GM10248 (cell line): ENCODE results near the gene CLGN.
"Not testable (repeated sequence)": the region's sequence is repeated elsewhere in the genome, so short reads cannot be mapped to it uniquely, and the experiment has no call there.

ENCODE experiments used
- CTCF ChIA-PET: fragments of 300-600 bp; sonication (Branson Sonifier 250); formaldehyde crosslinking; extraction: SDS; loops from one replicate; lab custom pipeline; 2021; ENCODE audit warnings: antibody characterized with exemption; lab: Yijun Ruan, JAX
- POLR2A ChIA-PET: fragments of 350-650 bp; sonication (Branson Sonifier 250); formaldehyde crosslinking; extraction: SDS; loops from one replicate; lab custom pipeline; 2020; ENCODE audit warnings: antibody characterized with exemption; lab: Yijun Ruan, JAX
- DNase-seq: peaks from one replicate; pipeline ENCODE4 v3.0.0; 2012; ENCODE audit errors: extremely low spot score
- CTCF ChIP-seq: IDR thresholded peaks from 2 replicates; pipeline ENCODE4 v1.5.1; 2012; ENCODE audit warnings: mild to moderate bottlenecking, low read depth; ENCODE audit errors: extremely low read depth, missing control alignments, control extremely low read depth

The CLGN gene

DNA sequence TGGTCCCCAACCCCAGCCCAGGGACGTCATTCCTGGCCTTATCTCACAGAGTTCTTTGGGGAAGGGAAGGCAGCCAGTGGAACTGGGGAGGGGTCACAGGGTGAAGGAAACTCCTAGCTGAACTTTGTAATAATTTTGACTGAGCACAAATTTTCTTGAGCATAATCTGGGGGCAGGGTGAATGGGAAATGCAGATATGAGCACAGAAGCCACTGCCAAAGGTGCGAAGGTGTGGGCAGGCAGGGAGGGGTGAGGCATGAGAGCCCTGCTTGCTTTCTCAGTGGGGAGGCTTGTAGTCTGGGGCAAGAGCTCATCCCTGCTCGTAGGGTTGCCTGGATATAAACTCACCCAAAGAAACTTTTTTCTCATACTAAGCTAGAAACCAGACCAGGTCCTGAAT lies 35.7 kb upstream of the CLGN start:
- no peak for DNase-seq
- TF ChIP-seq CTCF: no peak
- ChIA-PET POLR2A (no interaction called here), CTCF (interaction anchor here (0.9 to 1.1 kb wide), 2 partner anchors 16 to 145 kb away, joined by 3 read pairs; no protein-coding TSS in a partner anchor)

DNA sequence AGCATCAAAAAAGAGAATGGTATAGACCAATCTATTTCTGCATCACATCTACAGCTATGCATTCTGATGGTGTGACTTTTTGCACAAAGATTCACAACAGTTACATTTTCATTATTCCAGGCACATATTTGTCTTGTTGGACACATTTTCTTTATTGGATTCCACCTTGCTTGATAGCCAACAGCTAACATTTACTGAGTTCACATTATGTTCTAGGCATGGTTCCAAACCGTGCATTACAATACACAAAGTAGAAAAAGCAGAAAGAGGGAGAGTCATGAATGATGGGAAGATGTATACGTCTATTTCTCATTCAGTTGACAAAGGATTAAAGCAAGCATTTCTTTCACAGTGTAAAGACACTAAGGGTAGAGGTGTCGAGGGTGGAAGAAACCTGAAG lies 22.9 kb upstream of the CLGN start:
- TF ChIP-seq CTCF: no peak
- DNase-seq: no peak
- ChIA-PET CTCF (no interaction called here), POLR2A (no interaction called here)

- POLR2A ChIA-PET: no interaction called here
- CTCF ChIA-PET: interaction anchor here (1.0 kb wide), 1 partner anchor 161 kb away, joined by 3 read pairs; no protein-coding TSS in a partner anchor
- no peak for TF ChIP-seq CTCF
- no peak for DNase-seq
Observed at GRCh38 chr4:140448830-140449229, 21.4 kb upstream of the CLGN start.

- DNase-seq: no peak
- ChIA-PET POLR2A (no interaction called here), CTCF (interaction anchor here (1.2 kb wide), 1 partner anchor 20 kb away, joined by 4 read pairs; no protein-coding TSS in a partner anchor)
- no peak for TF ChIP-seq CTCF
Observed at GRCh38 chr4:140448162-140448561, 20.7 kb upstream of the CLGN start.

DNA sequence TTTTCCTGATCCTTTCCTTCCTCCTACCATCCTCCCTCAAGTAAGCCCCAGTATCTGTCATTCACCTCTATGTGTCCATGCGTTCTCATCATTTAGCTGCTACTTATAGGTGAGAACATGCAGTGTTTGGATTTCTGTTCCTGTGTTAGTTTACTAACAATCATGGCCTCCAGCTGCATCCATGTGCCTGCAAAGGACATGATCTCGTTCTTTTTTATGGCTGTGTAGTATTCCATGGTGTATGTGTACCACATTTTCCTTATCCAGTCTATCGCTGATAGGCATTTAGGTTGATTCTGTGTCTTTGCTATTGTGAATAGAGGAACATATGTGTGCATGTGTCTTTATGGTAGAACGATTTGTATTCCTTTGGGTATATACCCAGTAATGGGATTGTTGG lies 16.9 kb upstream of the CLGN start:
- CTCF ChIA-PET, DNase-seq, POLR2A ChIA-PET: not testable (repeated sequence)

DNA sequence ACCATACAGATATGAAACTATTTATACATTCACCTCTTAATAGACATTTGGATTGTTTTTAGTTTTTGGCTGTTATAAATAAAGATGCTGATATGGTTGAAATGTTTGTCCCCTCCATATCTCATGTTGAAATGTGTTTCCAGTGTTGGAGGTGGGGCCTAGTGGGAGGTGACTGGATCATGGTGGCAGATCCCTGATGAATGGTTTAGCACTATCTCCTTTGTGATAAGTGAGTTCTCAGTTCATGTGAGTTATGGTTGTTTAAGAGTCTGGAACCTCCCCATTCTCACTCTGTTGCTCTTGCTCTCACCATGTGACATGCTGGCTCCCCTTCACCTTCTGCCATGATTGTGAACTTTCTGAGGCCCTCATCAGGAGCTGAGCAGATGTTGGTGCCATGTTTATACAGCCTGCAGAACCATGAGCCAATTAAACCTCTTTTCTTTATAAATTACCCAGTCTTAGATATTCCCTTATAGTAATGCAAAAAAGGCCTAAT lies 12.2 kb upstream of the CLGN start:
- TF ChIP-seq CTCF: no peak
- no peak for DNase-seq
- CTCF ChIA-PET: no interaction called here
- POLR2A ChIA-PET: no interaction called here

- no peak for TF ChIP-seq CTCF
- CTCF ChIA-PET: interaction anchor here (1.4 to 1.5 kb wide), 3 partner anchors 9 to 20 kb away, joined by 4 to 6 read pairs (median 4); no protein-coding TSS in a partner anchor
- POLR2A ChIA-PET: no interaction called here
- DNase-seq: no peak
Observed at GRCh38 chr4:140427919-140428471, 547 bp upstream of the CLGN start.
